Right lobe of liver (tissue), 6 donors: ENCODE data around the gene CRYM. TPM values are rescaled to one million over a fixed set of nuclear protein-coding genes. Genes with fewer than 3 reads are reported as not detected.
"Not testable (repeated sequence)": the region's sequence is repeated elsewhere in the genome, so short reads cannot be mapped to it uniquely, and the experiment has no call there.

Experiments used
- ATAC-seq, 4 donors: fragments of 200-7000 bp; cut with Tn5 transposase; one replicate each; pipeline ENCODE4 v1.9.1; 2020; ENCODE audit warnings: mild to moderate bottlenecking in 4 of 4, moderate library complexity in 4 of 4
- DNase-seq, 3 donors: peaks; one replicate each; pipeline ENCODE4 v3.0.0-alpha.2; 2020
- H3K27ac ChIP-seq, 3 donors: fragments of 200-600 bp; one replicate each; pipeline ENCODE4 v1.8.0; 2022
- H3K27me3 ChIP-seq, 2 donors: fragments of 200-600 bp; one replicate each; pipeline ENCODE4 v1.8.0; 2022
- H3K36me3 ChIP-seq, 4 donors: fragments of 200-600 bp; sonication (generic) in 1 of 4; one replicate each; pipeline versions ENCODE4 v1.5.1 to v1.8.0; 2017 to 2022; ENCODE audit warnings: control low read depth in 1 of 4
- H3K4me1 ChIP-seq, 4 donors: fragments of 200-600 bp; sonication (generic) in 1 of 4; one replicate each; pipeline versions ENCODE4 v1.5.1 to v1.8.0; 2017 to 2022; ENCODE audit warnings: control low read depth in 1 of 4
- H3K4me3 ChIP-seq, 3 donors: fragments of 200-600 bp; one replicate each; pipeline ENCODE4 v1.8.0; 2022
- H3K9me3 ChIP-seq, 4 donors: fragments of 200-600 bp; sonication (generic) in 1 of 4; one replicate each; pipeline versions ENCODE4 v1.5.1 to v1.8.0; 2017 to 2022; ENCODE audit warnings: control low read depth in 1 of 4
- POLR2A ChIP-seq: fragments of 450-650 bp; IDR thresholded peaks from one replicate; pipeline ENCODE4 v1.6.1; 2017; ENCODE audit warnings: antibody characterized with exemption, mild to moderate bottlenecking
- WGBS: methylation state at CpG from one replicate; pipeline ENCODE4 v1.1.6; 2018; ENCODE audit warnings: low coverage, low lambda C conversion rate; ENCODE audit not compliant: insufficient coverage; ENCODE audit errors: missing lambda C conversion rate; 5-methylcytosine and 5-hydroxymethylcytosine counted together
- intact Hi-C, 2 donors: fragments of 100-400 bp; cut with DNase I; formaldehyde crosslinking; loops; one replicate each; pipeline versions ENCODE4 v1.11.2 to v1.14.1; 2022
- total RNA-seq, 6 experiments: library from RNA; depleted of rRNA in 2 of 6; stranded (reverse); fragments of >200 nt in 2 of 6; fragmentation: NEBNext Ultra II Directional in 3 of 6; extraction: Animal tissue kit (Norgen Biotek cat#: 25700) in 3 of 6; gene quantifications; one replicate each; pipeline versions ENCODE4 v1.1.0 to v1.2.4, GENCODE V29; 2016 to 2023
- TF ChIP-seq, protein P1 (sequence below), 4 donors: fragments of 200-600 bp in 3 of 4; fragments of 450-650 bp in 1 of 4; IDR thresholded peaks; one replicate each; pipeline versions ENCODE4 v1.5.1 to v1.8.0; 2016 to 2022; ENCODE audit warnings: antibody characterized with exemption in 4 of 4, mild to moderate bottlenecking in 2 of 4
- donor health status: DM: no; HTN: yes; CAD: no.
- donor health status: DM: no; HTN: no; CAD: no.
- donor health status: DM: no; HTN: no; CAD: no.
- donor health status: DM: no; HTN: yes; CAD: no.
- donor health status: DM: no; HTN: yes; CAD: no.

The CRYM gene
- total RNA-seq, 6 experiments from 2014 or later = 4.4 to 14.9 (median 5.9) TPM

DNA sequence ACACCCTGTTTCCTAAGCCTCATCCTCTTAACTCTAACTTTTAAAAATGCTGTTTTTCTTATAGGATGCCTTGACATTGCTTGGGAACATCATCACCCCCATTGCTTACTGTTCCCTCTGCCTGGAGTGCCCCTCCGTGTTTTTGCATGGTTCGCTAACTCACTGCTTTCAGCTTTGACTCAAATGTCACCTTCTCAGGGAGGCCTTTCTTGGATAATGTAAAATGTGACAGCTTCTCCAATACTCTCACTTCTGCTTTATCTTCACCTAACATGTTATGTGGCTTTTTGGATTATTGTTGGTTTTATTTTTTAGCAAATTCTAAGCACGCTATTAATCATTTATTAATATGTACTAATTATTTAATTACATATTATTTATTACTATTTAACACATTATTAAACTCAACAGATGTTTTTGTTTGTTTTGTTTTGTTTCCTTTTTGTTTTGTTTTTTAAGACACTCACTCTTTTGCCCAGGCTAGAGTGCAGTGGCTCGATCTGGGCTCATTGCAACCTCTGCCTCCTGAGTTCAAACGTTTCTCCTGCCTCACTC lies 3.8 kb downstream of the CRYM start:
- DNase-seq (no peak), ATAC-seq (no peak)
- no peak overlapping the region for H3K4me3 ChIP-seq
- intact Hi-C loops = no loop called here
- H3K36me3 ChIP-seq = no peaks in the 10 kb centered on the region
- peaks cover 0 to 11% (median 0%) of the 10 kb centered on the region in 4 donors for H3K4me1 ChIP-seq
- no peaks in the 10 kb centered on the region for H3K27me3 ChIP-seq
- H3K27ac ChIP-seq = no peak overlapping the region
- no peaks in the 10 kb centered on the region for H3K9me3 ChIP-seq
- WGBS = 76% methylated on average over 5 of the region's 5 CpGs
- TF ChIP-seq, protein P1, sequence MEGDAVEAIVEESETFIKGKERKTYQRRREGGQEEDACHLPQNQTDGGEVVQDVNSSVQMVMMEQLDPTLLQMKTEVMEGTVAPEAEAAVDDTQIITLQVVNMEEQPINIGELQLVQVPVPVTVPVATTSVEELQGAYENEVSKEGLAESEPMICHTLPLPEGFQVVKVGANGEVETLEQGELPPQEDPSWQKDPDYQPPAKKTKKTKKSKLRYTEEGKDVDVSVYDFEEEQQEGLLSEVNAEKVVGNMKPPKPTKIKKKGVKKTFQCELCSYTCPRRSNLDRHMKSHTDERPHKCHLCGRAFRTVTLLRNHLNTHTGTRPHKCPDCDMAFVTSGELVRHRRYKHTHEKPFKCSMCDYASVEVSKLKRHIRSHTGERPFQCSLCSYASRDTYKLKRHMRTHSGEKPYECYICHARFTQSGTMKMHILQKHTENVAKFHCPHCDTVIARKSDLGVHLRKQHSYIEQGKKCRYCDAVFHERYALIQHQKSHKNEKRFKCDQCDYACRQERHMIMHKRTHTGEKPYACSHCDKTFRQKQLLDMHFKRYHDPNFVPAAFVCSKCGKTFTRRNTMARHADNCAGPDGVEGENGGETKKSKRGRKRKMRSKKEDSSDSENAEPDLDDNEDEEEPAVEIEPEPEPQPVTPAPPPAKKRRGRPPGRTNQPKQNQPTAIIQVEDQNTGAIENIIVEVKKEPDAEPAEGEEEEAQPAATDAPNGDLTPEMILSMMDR (IDR thresholded peaks at IDR 0.05) = no peak
- TF ChIP-seq POLR2A = no peak

DNA sequence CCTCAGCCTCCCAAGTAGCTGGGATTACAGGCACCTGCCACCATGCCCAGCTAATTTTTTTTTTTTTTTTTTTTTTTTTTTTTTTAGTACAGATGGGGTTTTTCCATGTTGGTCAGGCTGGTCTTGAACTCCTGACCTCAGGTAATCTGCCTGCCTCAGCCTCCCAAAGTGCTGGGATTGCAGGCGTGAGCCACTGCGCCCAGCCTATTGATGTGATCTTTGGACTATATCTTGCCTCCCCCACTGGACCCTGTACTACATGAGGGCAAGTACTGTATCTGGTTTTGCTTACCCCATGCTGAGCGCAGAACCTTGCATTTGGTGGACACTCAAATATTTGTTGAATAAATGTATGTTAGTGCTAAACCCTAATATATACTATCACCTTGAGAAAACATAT lies 5.3 kb downstream of the CRYM start:
- H3K4me3 ChIP-seq, H3K27me3 ChIP-seq, H3K36me3 ChIP-seq, ATAC-seq, H3K9me3 ChIP-seq, H3K27ac ChIP-seq, H3K4me1 ChIP-seq, intact Hi-C loops, DNase-seq: not testable (repeated sequence)
- WGBS = 83% methylated on average over 1 of the region's 3 CpGs

DNA sequence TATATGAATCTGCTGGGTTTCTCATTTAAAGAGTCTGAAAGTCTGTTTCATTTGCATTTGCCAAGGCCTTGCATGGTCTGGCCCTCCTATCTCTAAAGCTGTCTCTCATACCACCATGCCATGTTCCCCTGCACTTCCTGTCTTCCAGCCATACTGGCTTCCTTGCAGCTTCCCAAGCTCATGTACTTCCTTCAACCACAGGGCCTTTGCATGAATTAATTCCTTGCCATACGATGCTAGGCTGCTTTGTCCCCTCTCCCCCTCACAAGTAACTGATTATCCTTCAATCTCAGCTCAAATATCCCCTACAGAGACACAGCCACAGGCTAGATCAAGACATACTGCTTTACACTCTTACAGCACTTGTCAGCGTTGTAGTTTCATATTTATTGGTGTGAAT lies 5.8 kb downstream of the CRYM start:
- 78% methylated on average over 2 of the region's 2 CpGs for WGBS
- Histone ChIP-seq H3K4me1 (no peaks in the 10 kb centered on the region), H3K27me3 (no peaks in the 10 kb centered on the region), H3K4me3 (no peak overlapping the region), H3K36me3 (no peaks in the 10 kb centered on the region), H3K27ac (no peak overlapping the region), H3K9me3 (no peaks in the 10 kb centered on the region)
- no peak for DNase-seq
- TF ChIP-seq, protein P1 (IDR thresholded peaks at IDR 0.05) = no peak
- no peak for TF ChIP-seq POLR2A
- ATAC-seq = no peak
- intact Hi-C loops = no loop called here

DNA sequence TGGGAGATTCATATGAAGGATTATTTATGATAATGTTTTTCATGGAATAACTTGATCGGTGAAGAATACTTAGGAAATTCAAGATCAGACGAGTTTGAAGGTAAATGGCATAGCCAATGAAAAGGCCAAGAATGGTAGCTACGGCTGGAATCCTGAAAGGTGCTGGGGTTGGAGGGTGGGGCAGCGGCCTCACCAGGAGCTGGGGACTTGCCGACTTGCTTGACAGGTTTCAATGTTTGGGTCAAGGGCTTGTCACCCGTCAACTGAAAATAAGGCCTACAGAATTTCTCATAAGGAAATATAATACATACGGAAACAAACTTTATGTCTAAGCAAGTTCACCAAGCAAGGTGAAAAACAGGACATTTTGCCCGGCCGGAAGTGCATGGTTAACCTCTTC lies 9.9 kb downstream of the CRYM start:
- Histone ChIP-seq H3K4me1 (peaks cover 0 to 36% (median 4%) of the 10 kb centered on the region in 4 donors), H3K27me3 (no peaks in the 10 kb centered on the region), H3K9me3 (no peaks in the 10 kb centered on the region), H3K4me3 (no peak overlapping the region), H3K27ac (no peak overlapping the region), H3K36me3 (no peaks in the 10 kb centered on the region)
- ATAC-seq (no peak), DNase-seq (no peak)
- intact Hi-C loops = no loop called here
- TF ChIP-seq POLR2A = no peak
- whole genome bisulfite sequencing = 90% methylated on average over 9 of the region's 9 CpGs

DNA sequence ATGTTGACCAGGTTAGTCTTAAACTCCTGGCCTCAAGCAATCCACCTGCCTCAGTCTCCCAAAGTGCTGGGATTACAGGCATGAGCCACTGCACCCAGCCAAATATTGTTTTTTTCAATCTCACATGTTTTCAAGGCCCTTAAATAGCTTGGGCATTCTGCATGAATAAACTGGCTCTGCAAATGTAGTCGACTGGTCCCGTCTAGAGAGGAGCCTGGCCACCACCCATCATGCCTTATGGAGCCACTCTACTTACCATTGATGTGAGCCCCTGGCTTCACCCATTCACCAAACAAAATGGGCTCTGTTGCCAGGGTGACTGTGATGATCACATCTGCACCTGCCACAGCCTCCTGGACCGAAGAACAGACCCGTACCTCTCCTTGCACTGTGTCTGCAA lies 10.8 kb downstream of the CRYM start:
- Histone ChIP-seq H3K9me3 (no peaks in the 10 kb centered on the region), H3K36me3 (no peaks in the 10 kb centered on the region), H3K27me3 (no peaks in the 10 kb centered on the region), H3K4me1 (peaks cover 0 to 41% (median 4%) of the 10 kb centered on the region in 4 donors), H3K27ac (peak overlapping the region in 1 of 3 donors; percentile 95), H3K4me3 (no peak overlapping the region)
- no peak for TF ChIP-seq POLR2A
- TF ChIP-seq, protein P1 (IDR thresholded peaks at IDR 0.05) = no peak
- intact Hi-C loops = no loop called here
- DNase-seq (no peak), ATAC-seq (no peak)
- WGBS = 100% methylated on average over 3 of the region's 4 CpGs
